WTC11 (cell line): ENCODE measurements around the gene GOLPH3L. TPM values are rescaled to one million over a fixed set of nuclear protein-coding genes. Genes with fewer than 3 reads are reported as not detected.

Experiments
- ATAC-seq: fragments of 200-7000 bp; cut with Tn5 transposase; 2 replicates; pipeline ENCODE4 v1.10.0; 2021; ENCODE audit warnings: mild to moderate bottlenecking, moderate library complexity
- CTCF ChIA-PET: fragments of 300-600 bp; sonication (Branson Sonifier 250); formaldehyde crosslinking; loops from one replicate; lab custom pipeline; 2021; ENCODE audit warnings: antibody characterized with exemption; lab: Charles Lee
- POLR2A ChIA-PET: fragments of 350-600 bp; sonication (Branson Sonifier 250); formaldehyde crosslinking; loops from one replicate; lab custom pipeline; 2021; ENCODE audit warnings: antibody characterized with exemption; lab: Charles Lee
- DNase-seq: peaks from one replicate; pipeline ENCODE4 v3.0.0; 2021; ENCODE audit warnings: low spot score
- H3K27ac Mint-ChIP-seq: 2 replicates; pipeline ENCODE4 v1.8.0; 2021; ENCODE audit warnings: mixed read lengths
- H3K27me3 Mint-ChIP-seq: 2 replicates; pipeline ENCODE4 v1.8.0; 2021; ENCODE audit warnings: low read depth, mild to moderate bottlenecking, moderate library complexity, mixed read lengths
- H3K36me3 Mint-ChIP-seq: 2 replicates; pipeline ENCODE4 v1.8.0; 2021; ENCODE audit warnings: mixed read lengths
- H3K4me1 Mint-ChIP-seq: 2 replicates; pipeline ENCODE4 v1.8.0; 2022; ENCODE audit warnings: mixed read lengths
- H3K4me3 Mint-ChIP-seq: 2 replicates; pipeline ENCODE4 v1.8.0; 2021; ENCODE audit warnings: mild to moderate bottlenecking, moderate library complexity, mixed read lengths
- H3K9me3 Mint-ChIP-seq: 2 replicates; pipeline ENCODE4 v1.8.0; 2021; ENCODE audit warnings: mixed read lengths
- ATF3 ChIP-seq: sonication (generic); formaldehyde crosslinking; conservative IDR thresholded peaks from 2 replicates; pipeline ENCODE4 v1.8.1; 2022; ENCODE audit warnings: mild to moderate bottlenecking, missing genetic modification reagents
- CDX4 ChIP-seq: fragments of 250-450 bp; sonication (Bioruptor Pico); IDR thresholded peaks from 2 replicates; pipeline ENCODE4 v1.9.0; 2021; ENCODE audit warnings: moderate library complexity, mild to moderate bottlenecking, inconsistent platforms, borderline replicate concordance
- CREB1 ChIP-seq: sonication (generic); formaldehyde crosslinking; IDR thresholded peaks from 2 replicates; pipeline ENCODE4 v1.8.0; 2023; ENCODE audit warnings: mild to moderate bottlenecking, missing genetic modification reagents
- CREM ChIP-seq: sonication (generic); formaldehyde crosslinking; IDR thresholded peaks from 2 replicates; pipeline ENCODE4 v1.8.1; 2022; ENCODE audit warnings: mild to moderate bottlenecking, missing genetic modification reagents, moderate library complexity
- E2F1 ChIP-seq: sonication (generic); formaldehyde crosslinking; IDR thresholded peaks from 2 replicates; pipeline ENCODE4 v1.8.0; 2022; ENCODE audit warnings: mild to moderate bottlenecking, missing genetic modification reagents
- FOXK1 ChIP-seq: sonication (generic); formaldehyde crosslinking; IDR thresholded peaks from 2 replicates; pipeline ENCODE4 v1.8.0; 2022; ENCODE audit warnings: mild to moderate bottlenecking, moderate library complexity, missing genetic modification reagents
- FOXP1 ChIP-seq: sonication (generic); formaldehyde crosslinking; IDR thresholded peaks from 2 replicates; pipeline ENCODE4 v1.8.0; 2022; ENCODE audit warnings: missing genetic modification reagents, mild to moderate bottlenecking, moderate library complexity, borderline replicate concordance
- GRHL2 ChIP-seq: fragments of 250-450 bp; sonication (Bioruptor Pico); IDR thresholded peaks from 2 replicates; pipeline ENCODE4 v1.8.0; 2022; ENCODE audit warnings: mild to moderate bottlenecking, moderate library complexity; ENCODE audit not compliant: insufficient replicate concordance, severe bottlenecking
- IRF1 ChIP-seq: sonication (generic); formaldehyde crosslinking; IDR thresholded peaks from 2 replicates; pipeline ENCODE4 v1.8.0; 2023; ENCODE audit warnings: missing genetic modification reagents
- IRF2 ChIP-seq: sonication (generic); formaldehyde crosslinking; IDR thresholded peaks from 2 replicates; pipeline ENCODE4 v1.8.0; 2022; ENCODE audit warnings: low read depth, missing genetic modification reagents, borderline replicate concordance
- JAZF1 ChIP-seq: fragments of 250-450 bp; sonication (Bioruptor Pico); IDR thresholded peaks from 2 replicates; pipeline ENCODE4 v1.9.0; 2021; ENCODE audit warnings: moderate library complexity, mild to moderate bottlenecking, inconsistent platforms
- MAX ChIP-seq: sonication (generic); formaldehyde crosslinking; IDR thresholded peaks from 2 replicates; pipeline ENCODE4 v1.8.0; 2022; ENCODE audit warnings: mild to moderate bottlenecking, missing genetic modification reagents
- MYBL2 ChIP-seq: sonication (generic); formaldehyde crosslinking; IDR thresholded peaks from 2 replicates; pipeline ENCODE4 v1.8.1; 2023; ENCODE audit warnings: mild to moderate bottlenecking, moderate library complexity, missing genetic modification reagents
- NR1H2 ChIP-seq: sonication (generic); formaldehyde crosslinking; IDR thresholded peaks from 2 replicates; pipeline ENCODE4 v1.9.0; 2021; ENCODE audit warnings: mild to moderate bottlenecking, moderate library complexity, missing genetic modification reagents
- PREB ChIP-seq: sonication (generic); formaldehyde crosslinking; IDR thresholded peaks from 2 replicates; pipeline ENCODE4 v1.8.1; 2022; ENCODE audit warnings: mild to moderate bottlenecking, missing genetic modification reagents, moderate library complexity, borderline replicate concordance
- SOX15 ChIP-seq: fragments of 250-450 bp; sonication (Bioruptor Pico); IDR thresholded peaks from 2 replicates; pipeline ENCODE4 v1.9.0; 2021; ENCODE audit warnings: mild to moderate bottlenecking
- TEAD4 ChIP-seq: sonication (generic); formaldehyde crosslinking; IDR thresholded peaks from 2 replicates; pipeline ENCODE4 v1.8.0; 2022; ENCODE audit warnings: mild to moderate bottlenecking, missing genetic modification reagents
- USF1 ChIP-seq: sonication (generic); formaldehyde crosslinking; IDR thresholded peaks from 2 replicates; pipeline ENCODE4 v1.8.0; 2022; ENCODE audit warnings: mild to moderate bottlenecking, missing genetic modification reagents
- ZMAT4 ChIP-seq: fragments of 250-450 bp; sonication (Bioruptor Pico); IDR thresholded peaks from 2 replicates; pipeline ENCODE4 v1.9.0; 2021; ENCODE audit warnings: mild to moderate bottlenecking
- ZNF281 ChIP-seq: sonication (generic); formaldehyde crosslinking; IDR thresholded peaks from 2 replicates; pipeline ENCODE4 v1.8.0; 2023; ENCODE audit warnings: mild to moderate bottlenecking, missing genetic modification reagents
- ZNF396 ChIP-seq: fragments of 250-450 bp; sonication (Bioruptor Pico); IDR thresholded peaks from 2 replicates; pipeline ENCODE4 v1.8.0; 2021; ENCODE audit warnings: mild to moderate bottlenecking, moderate library complexity, borderline replicate concordance
- ZNF423 ChIP-seq: fragments of 250-450 bp; sonication (Bioruptor Pico); IDR thresholded peaks from 2 replicates; pipeline ENCODE4 v2.1.2; 2022; ENCODE audit warnings: mild to moderate bottlenecking, moderate library complexity
- ZNF512 ChIP-seq: sonication (generic); formaldehyde crosslinking; IDR thresholded peaks from 2 replicates; pipeline ENCODE4 v1.8.1; 2022; ENCODE audit warnings: missing genetic modification reagents, borderline replicate concordance
- ZNF671 ChIP-seq: fragments of 250-450 bp; sonication (Bioruptor Pico); IDR thresholded peaks from 2 replicates; pipeline ENCODE4 v1.8.0; 2021; ENCODE audit warnings: mild to moderate bottlenecking
- total RNA-seq: library from RNA; stranded (reverse); gene quantifications from 3 replicates; pipeline ENCODE4 v1.2.3, GENCODE V29; 2021

The GOLPH3L gene
- total RNA-seq, 1 experiment from 2014 or later = 39.5 TPM

- H3K4me3 Mint-ChIP-seq = no peak overlapping the region
- ChIA-PET POLR2A (no interaction called here), CTCF (interaction anchor here (1.6 kb wide), 1 partner anchor 121 kb away, joined by 4 read pairs; no protein-coding TSS in a partner anchor)
- TF ChIP-seq CREM (CRISPR knock-in tag) (no peak), ZNF396 (CRISPR knock-in tag) (no peak), CDX4 (CRISPR knock-in tag) (no peak), NR1H2 (CRISPR knock-in tag) (no peak), MYBL2 (no peak), IRF1 (CRISPR knock-in tag) (no peak), ZNF512 (no peak), ATF3 (CRISPR knock-in tag) (no peak), JAZF1 (no peak), ZNF423 (no peak), USF1 (CRISPR knock-in tag) (no peak), IRF2 (CRISPR knock-in tag) (no peak), MAX (no peak), FOXP1 (CRISPR knock-in tag) (no peak), TEAD4 (CRISPR knock-in tag) (no peak), SOX15 (CRISPR knock-in tag) (no peak)
- H3K36me3 Mint-ChIP-seq = peaks cover 54% of the 10 kb centered on the region
- ATAC-seq = no peak
- peaks cover 8% of the 10 kb centered on the region for H3K4me1 Mint-ChIP-seq
- no peaks in the 10 kb centered on the region for H3K9me3 Mint-ChIP-seq
- no peaks in the 10 kb centered on the region for H3K27me3 Mint-ChIP-seq
- no peak overlapping the region for H3K27ac Mint-ChIP-seq
- no peak for DNase-seq
Measured at GRCh38 chr1:150692720-150693119, 4.2 kb downstream of the GOLPH3L start.

GRCh38 chr1:150688763-150689162 is 8.2 kb downstream of the GOLPH3L start:
- H3K4me1 Mint-ChIP-seq = peaks cover 8% of the 10 kb centered on the region
- ChIA-PET POLR2A (interaction anchor here (0.6 kb wide), 1 partner anchor 233 kb away, joined by 3 read pairs; no protein-coding TSS in a partner anchor), CTCF (no interaction called here)
- DNase-seq (no peak), ATAC-seq (no peak)
- H3K36me3 Mint-ChIP-seq = peaks cover 47% of the 10 kb centered on the region
- no peaks in the 10 kb centered on the region for H3K9me3 Mint-ChIP-seq
- no peaks in the 10 kb centered on the region for H3K27me3 Mint-ChIP-seq
- H3K4me3 Mint-ChIP-seq = no peak overlapping the region
- peak overlapping the region; percentile 46; the same call in 1 of the 2 replicates for H3K27ac Mint-ChIP-seq
- TF ChIP-seq GRHL2 (CRISPR knock-in tag) (no peak), FOXK1 (CRISPR knock-in tag) (no peak), PREB (CRISPR knock-in tag) (no peak), CREM (CRISPR knock-in tag) (no peak), ZNF281 (CRISPR knock-in tag) (no peak), CREB1 (CRISPR knock-in tag) (no peak), E2F1 (CRISPR knock-in tag) (no peak), ZNF671 (no peak), ZMAT4 (no peak)
